Trophoblast cell (in vitro differentiated cells and primary cell): ENCODE measurements around the gene LRP2.

Experiments
- DNase-seq, 2 donors: peaks; one replicate each; pipeline ENCODE4 v3.0.0-alpha.2; 2016
- H2AFZ ChIP-seq: 2 replicates; pipeline ENCODE4 v1.6.1; 2013; ENCODE audit warnings: low read length, moderate library complexity, mild to moderate bottlenecking; ENCODE audit not compliant: insufficient read depth, poor library complexity
- H2AK5ac ChIP-seq: 2 replicates; pipeline ENCODE4 v1.6.1; 2013; ENCODE audit warnings: mild to moderate bottlenecking, low read length
- H2BK120ac ChIP-seq: 2 replicates; pipeline ENCODE4 v1.6.1; 2013; ENCODE audit warnings: low read length, mild to moderate bottlenecking, moderate library complexity; ENCODE audit not compliant: insufficient read depth, poor library complexity
- H2BK12ac ChIP-seq: 2 replicates; pipeline ENCODE4 v1.6.1; 2013; ENCODE audit warnings: mild to moderate bottlenecking, low read length, moderate library complexity
- H2BK5ac ChIP-seq: 2 replicates; pipeline ENCODE4 v1.6.1; 2013; ENCODE audit warnings: low read length, low read depth, moderate library complexity, mild to moderate bottlenecking; ENCODE audit not compliant: poor library complexity
- H3K14ac ChIP-seq: 2 replicates; pipeline ENCODE4 v1.6.1; 2013; ENCODE audit warnings: mild to moderate bottlenecking, low read length
- H3K18ac ChIP-seq: 2 replicates; pipeline ENCODE4 v1.6.1; 2013; ENCODE audit warnings: mild to moderate bottlenecking, low read length
- H3K23ac ChIP-seq: 2 replicates; pipeline ENCODE4 v1.6.1; 2013; ENCODE audit warnings: low read length
- H3K27ac ChIP-seq: 2 replicates; pipeline ENCODE4 v1.5.1; 2013; ENCODE audit warnings: low read depth, mild to moderate bottlenecking, inconsistent platforms, low read length, moderate library complexity
- H3K27me3 ChIP-seq: 2 replicates; pipeline ENCODE4 v1.6.1; 2013; ENCODE audit warnings: inconsistent platforms, mild to moderate bottlenecking, low read length, moderate library complexity; ENCODE audit not compliant: insufficient read depth
- H3K36me3 ChIP-seq, 2 experiments: 1 replicate in 1 of 2; 2 replicates in 1 of 2; pipeline ENCODE4 v1.6.1; 2013; ENCODE audit warnings: low read length in 2 of 2, mild to moderate bottlenecking in 2 of 2, moderate library complexity in 1 of 2; ENCODE audit not compliant: insufficient read depth in 2 of 2, control insufficient read depth in 1 of 2
- H3K4ac ChIP-seq: 2 replicates; pipeline ENCODE4 v1.6.1; 2013; ENCODE audit warnings: low read depth, mild to moderate bottlenecking, low read length, moderate library complexity
- H3K4me1 ChIP-seq, 2 experiments: 1 replicate in 1 of 2; 2 replicates in 1 of 2; pipeline ENCODE4 v1.6.1; 2013; ENCODE audit warnings: low read length in 2 of 2, mild to moderate bottlenecking in 2 of 2, moderate library complexity in 1 of 2; ENCODE audit not compliant: insufficient read depth in 2 of 2, control insufficient read depth in 1 of 2
- H3K4me2 ChIP-seq: 2 replicates; pipeline ENCODE4 v1.6.1; 2013; ENCODE audit warnings: inconsistent platforms, mild to moderate bottlenecking, low read length, moderate library complexity
- H3K4me3 ChIP-seq: 2 replicates; pipeline ENCODE4 v1.5.1; 2013; ENCODE audit warnings: mild to moderate bottlenecking, low read depth, low read length, inconsistent platforms
- H3K79me1 ChIP-seq: one replicate; pipeline ENCODE4 v1.6.1; 2013; ENCODE audit warnings: low read length
- H3K79me2 ChIP-seq: 2 replicates; pipeline ENCODE4 v1.6.1; 2013; ENCODE audit warnings: low read length, mild to moderate bottlenecking; ENCODE audit not compliant: control insufficient read depth, insufficient read depth, poor library complexity
- H3K9ac ChIP-seq: 2 replicates; pipeline ENCODE4 v1.6.1; 2013; ENCODE audit warnings: mild to moderate bottlenecking, low read length
- H3K9me3 ChIP-seq: 2 replicates; pipeline ENCODE4 v1.6.1; 2013; ENCODE audit warnings: low read depth, mild to moderate bottlenecking, control low read depth, inconsistent platforms, low read length; ENCODE audit not compliant: insufficient read depth
- H4K12ac ChIP-seq: 2 replicates; pipeline ENCODE4 v1.6.1; 2013; ENCODE audit warnings: low read depth, mild to moderate bottlenecking, low read length, moderate library complexity
- H4K8ac ChIP-seq: 2 replicates; pipeline ENCODE4 v1.6.1; 2013; ENCODE audit warnings: low read depth, mild to moderate bottlenecking, low read length, moderate library complexity
- H4K91ac ChIP-seq: one replicate; pipeline ENCODE4 v1.6.1; 2013; ENCODE audit warnings: low read depth, mild to moderate bottlenecking, low read length, moderate library complexity
- WGBS: extraction: QIAGEN DNeasy Blood & Tissue Kit; methylation state at CpG from one replicate; pipeline ENCODE4 v1.1.7; 2013; ENCODE audit warnings: missing lambda C conversion rate; ENCODE audit not compliant: insufficient read length, insufficient coverage; ENCODE audit errors: extremely low coverage; 5-methylcytosine and 5-hydroxymethylcytosine counted together

LRP2 gene

GRCh38 chr2:169230204-169230603, 132.1 kb downstream of the LRP2 start:
- Histone ChIP-seq H3K9ac (no peak overlapping the region), H2BK120ac (no peak overlapping the region), H3K4me2 (no peak overlapping the region), H3K27me3 (no peaks in the 10 kb centered on the region), H2AK5ac (no peak overlapping the region), H3K23ac (no peak overlapping the region), H3K79me2 (no peaks in the 10 kb centered on the region), H3K27ac (no peak overlapping the region), H2BK12ac (no peak overlapping the region), H3K9me3 (no peaks in the 10 kb centered on the region), H3K4ac (no peak overlapping the region), H3K14ac (no peak overlapping the region), H4K8ac (no peak overlapping the region), H4K12ac (no peak overlapping the region), H3K36me3 (peaks cover 0 to 2% of the 10 kb centered on the region in 2 experiments), H4K91ac (no peak overlapping the region), H3K4me1 (no peaks in the 10 kb centered on the region), H3K79me1 (no peaks in the 10 kb centered on the region), H2AFZ (no peak overlapping the region), H3K18ac (no peak overlapping the region), H3K4me3 (no peak overlapping the region), H2BK5ac (no peak overlapping the region)
- no peak for DNase-seq
- no CpG with 5 or more reads among the region's 2 CpGs for WGBS

- Histone ChIP-seq H3K79me2 (no peaks in the 10 kb centered on the region), H3K9me3 (no peaks in the 10 kb centered on the region), H3K27ac (no peak overlapping the region), H3K4me1 (no peaks in the 10 kb centered on the region), H3K18ac (no peak overlapping the region), H4K91ac (no peak overlapping the region), H3K4ac (no peak overlapping the region), H4K12ac (no peak overlapping the region), H2BK120ac (no peak overlapping the region), H3K23ac (no peak overlapping the region), H3K79me1 (no peaks in the 10 kb centered on the region), H2BK12ac (no peak overlapping the region), H3K27me3 (no peaks in the 10 kb centered on the region), H3K9ac (no peak overlapping the region), H3K14ac (no peak overlapping the region), H2AK5ac (no peak overlapping the region), H4K8ac (no peak overlapping the region), H2AFZ (no peak overlapping the region), H2BK5ac (no peak overlapping the region), H3K4me3 (no peak overlapping the region), H3K36me3 (peaks cover 0 to 2% of the 10 kb centered on the region in 2 experiments), H3K4me2 (no peak overlapping the region)
- no peak for DNase-seq
Measured at GRCh38 chr2:169229590-169229989, 132.7 kb downstream of the LRP2 start.

- Histone ChIP-seq H4K12ac (no peak overlapping the region), H2AFZ (no peak overlapping the region), H2BK120ac (no peak overlapping the region), H4K8ac (no peak overlapping the region), H2AK5ac (no peak overlapping the region), H3K4me3 (no peak overlapping the region), H3K27me3 (no peaks in the 10 kb centered on the region), H3K4ac (no peak overlapping the region), H3K23ac (no peak overlapping the region), H3K79me1 (no peaks in the 10 kb centered on the region), H3K14ac (no peak overlapping the region), H2BK12ac (no peak overlapping the region), H3K4me2 (no peak overlapping the region), H4K91ac (no peak overlapping the region), H3K36me3 (no peaks in the 10 kb centered on the region), H3K79me2 (no peaks in the 10 kb centered on the region), H3K27ac (no peak overlapping the region), H3K9ac (no peak overlapping the region), H3K9me3 (no peaks in the 10 kb centered on the region), H3K4me1 (no peaks in the 10 kb centered on the region), H3K18ac (no peak overlapping the region), H2BK5ac (no peak overlapping the region)
- no CpG with 5 or more reads among the region's 2 CpGs for WGBS
- DNase-seq, result peak; percentile 46 to 59
Measured at GRCh38 chr2:169225906-169226305, 136.4 kb downstream of the LRP2 start.

GRCh38 chr2:169225233-169225750, 137.0 kb downstream of the LRP2 start:
- no peak for DNase-seq
- Histone ChIP-seq H3K9ac (no peak overlapping the region), H2AK5ac (no peak overlapping the region), H3K23ac (no peak overlapping the region), H3K18ac (no peak overlapping the region), H3K14ac (no peak overlapping the region), H4K91ac (no peak overlapping the region), H2BK12ac (no peak overlapping the region), H2BK5ac (no peak overlapping the region), H3K36me3 (no peaks in the 10 kb centered on the region), H3K4me3 (no peak overlapping the region), H3K9me3 (no peaks in the 10 kb centered on the region), H4K8ac (no peak overlapping the region), H3K4me1 (no peaks in the 10 kb centered on the region), H3K27me3 (no peaks in the 10 kb centered on the region), H3K79me1 (no peaks in the 10 kb centered on the region), H3K27ac (no peak overlapping the region), H2BK120ac (no peak overlapping the region), H2AFZ (no peak overlapping the region), H3K4ac (no peak overlapping the region), H3K4me2 (no peak overlapping the region), H3K79me2 (no peaks in the 10 kb centered on the region), H4K12ac (no peak overlapping the region)
- no CpG with 5 or more reads among the region's 2 CpGs for WGBS
